VCaP (cell line): ENCODE results near the gene PLAA.

Experiments
- H3K27ac ChIP-seq: fragments of 450-650 bp; 2 replicates; pipeline ENCODE4 v1.5.1; 2017
- TF ChIP-seq, protein P1 (sequence below): fragments of 450-650 bp; conservative IDR thresholded peaks from 2 replicates; pipeline ENCODE4 v1.5.1; 2017; ENCODE audit warnings: mild to moderate bottlenecking, moderate library complexity

The PLAA gene

GRCh38 chr9:26925609-26926008 is 21.4 kb downstream of the PLAA start:
- TF ChIP-seq, protein P1, sequence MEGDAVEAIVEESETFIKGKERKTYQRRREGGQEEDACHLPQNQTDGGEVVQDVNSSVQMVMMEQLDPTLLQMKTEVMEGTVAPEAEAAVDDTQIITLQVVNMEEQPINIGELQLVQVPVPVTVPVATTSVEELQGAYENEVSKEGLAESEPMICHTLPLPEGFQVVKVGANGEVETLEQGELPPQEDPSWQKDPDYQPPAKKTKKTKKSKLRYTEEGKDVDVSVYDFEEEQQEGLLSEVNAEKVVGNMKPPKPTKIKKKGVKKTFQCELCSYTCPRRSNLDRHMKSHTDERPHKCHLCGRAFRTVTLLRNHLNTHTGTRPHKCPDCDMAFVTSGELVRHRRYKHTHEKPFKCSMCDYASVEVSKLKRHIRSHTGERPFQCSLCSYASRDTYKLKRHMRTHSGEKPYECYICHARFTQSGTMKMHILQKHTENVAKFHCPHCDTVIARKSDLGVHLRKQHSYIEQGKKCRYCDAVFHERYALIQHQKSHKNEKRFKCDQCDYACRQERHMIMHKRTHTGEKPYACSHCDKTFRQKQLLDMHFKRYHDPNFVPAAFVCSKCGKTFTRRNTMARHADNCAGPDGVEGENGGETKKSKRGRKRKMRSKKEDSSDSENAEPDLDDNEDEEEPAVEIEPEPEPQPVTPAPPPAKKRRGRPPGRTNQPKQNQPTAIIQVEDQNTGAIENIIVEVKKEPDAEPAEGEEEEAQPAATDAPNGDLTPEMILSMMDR = no peak
- H3K27ac ChIP-seq = no peak overlapping the region

DNA sequence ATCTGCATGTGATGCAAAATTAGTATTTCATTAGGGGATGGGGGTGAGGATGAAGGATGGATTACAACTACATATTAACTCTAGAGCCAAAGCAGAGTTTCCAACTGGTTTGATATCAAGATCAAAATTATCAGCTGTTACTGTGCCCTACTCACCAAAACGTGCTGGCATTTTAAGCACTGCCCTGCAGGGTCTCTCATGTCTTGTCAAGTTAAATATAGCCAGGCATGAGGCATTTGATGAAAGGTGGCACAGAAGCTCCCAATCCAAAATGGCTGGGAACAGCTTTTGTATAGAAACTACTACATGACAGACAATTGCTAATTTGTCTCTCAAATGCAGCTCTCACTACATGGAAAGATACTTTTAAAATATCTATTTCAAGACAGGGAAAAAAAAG is 27.3 kb downstream of the PLAA start:
- TF ChIP-seq, protein P1 = no peak
- H3K27ac ChIP-seq = no peak overlapping the region

GRCh38 chr9:26913138-26913668 is 33.8 kb downstream of the PLAA start:
- TF ChIP-seq, protein P1 = no peak
- H3K27ac ChIP-seq = no peak overlapping the region

DNA sequence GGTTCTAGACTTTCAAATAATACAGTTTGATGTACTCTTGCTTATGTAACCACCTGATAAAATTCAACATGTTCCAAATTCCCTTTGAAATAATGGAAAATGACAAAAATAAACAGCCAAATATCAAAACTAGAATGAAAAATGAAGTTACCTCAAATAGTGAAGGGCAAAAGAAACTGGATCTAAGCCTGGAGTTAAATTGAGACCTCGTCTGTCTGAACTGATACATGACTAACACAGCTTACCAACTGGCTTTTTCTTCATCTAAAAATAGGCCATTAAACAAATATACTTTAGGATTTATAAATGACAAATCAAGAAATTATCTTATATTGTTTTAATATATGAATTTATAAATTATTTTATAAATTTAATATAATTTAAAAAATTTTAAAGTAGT is 42.4 kb downstream of the PLAA start:
- TF ChIP-seq, protein P1 = no peak
- H3K27ac ChIP-seq = no peak overlapping the region

- TF ChIP-seq, protein P1 = no peak
Observed at GRCh38 chr9:26904070-26904469, 43.0 kb downstream of the PLAA start.

GRCh38 chr9:26893030-26893676 is 53.9 kb downstream of the PLAA start:
- TF ChIP-seq, protein P1 = no peak

More at GRCh38 chr9:26904070-26904469, 43.0 kb downstream of the PLAA start:
- no peak overlapping the region for H3K27ac ChIP-seq

GRCh38 chr9:26892251-26893029 is 54.6 kb downstream of the PLAA start, which contains the start of gene CAAP1:
TSS of gene CAAP1 (minus strand) at chr9:26892802. CDS start at chr9:26892715, 87 bp downstream.
- TF ChIP-seq, protein P1 = peak; percentile 70
- peak within 1 kb of the TSS; percentile 96 for H3K27ac ChIP-seq

More at GRCh38 chr9:26893030-26893676, 53.9 kb downstream of the PLAA start:
- peak overlapping the region; percentile 96 for H3K27ac ChIP-seq
